Stimulated activated CD8-positive, alpha-beta memory T cell treated with anti-CD3 and anti-CD28 coated beads, Interleukin-12 subunit alpha, Interleukin-12 subunit beta, amount 100 ng/mL, for 24 hours (primary cell): ENCODE data around the gene SUCLA2.
"Not testable (repeated sequence)": the region's sequence is repeated elsewhere in the genome, so short reads cannot be mapped to it uniquely, and the experiment has no call there.

Source experiments
- DNase-seq: peaks from one replicate; pipeline ENCODE4 v3.0.0-alpha.2; 2020; ENCODE audit errors: extremely low read depth

SUCLA2 gene

GRCh38 chr13:47991859-47992258, 9.2 kb downstream of the SUCLA2 start:
- no peak for DNase-seq

- no peak for DNase-seq
These were observed 10.1 kb downstream of the SUCLA2 start for GRCh38 chr13:47990920-47991466.

- no peak for DNase-seq
These were observed 10.6 kb downstream of the SUCLA2 start for GRCh38 chr13:47990427-47990826.

- no peak for DNase-seq
These were observed 18.0 kb downstream of the SUCLA2 start for GRCh38 chr13:47983070-47983469.

GRCh38 chr13:47976325-47976724, 24.7 kb downstream of the SUCLA2 start:
- no peak for DNase-seq

- no peak for DNase-seq
These were observed 36.2 kb downstream of the SUCLA2 start for GRCh38 chr13:47964863-47965262.

- no peak for DNase-seq
These were observed 38.8 kb downstream of the SUCLA2 start for GRCh38 chr13:47962237-47962636.

- DNase-seq, result no peak
These were observed 41.4 kb downstream of the SUCLA2 start for GRCh38 chr13:47959468-47960247.

GRCh38 chr13:47957073-47957472, 44.0 kb downstream of the SUCLA2 start:
- no peak for DNase-seq

GRCh38 chr13:47955836-47956235, 45.2 kb downstream of the SUCLA2 start:
- no peak for DNase-seq

GRCh38 chr13:47949799-47950198, 51.3 kb downstream of the SUCLA2 start:
- DNase-seq, result no peak

GRCh38 chr13:47945738-47946137, 55.3 kb downstream of the SUCLA2 start:
- DNase-seq, result no peak

- DNase-seq, result not testable (repeated sequence)
These were observed 55.9 kb downstream of the SUCLA2 start for GRCh38 chr13:47945146-47945545.

GRCh38 chr13:47934371-47934770, 66.7 kb downstream of the SUCLA2 start:
- DNase-seq, result no peak

GRCh38 chr13:47932950-47933923, 67.8 kb downstream of the SUCLA2 start:
- DNase-seq, result no peak

- no peak for DNase-seq
These were observed 70.4 kb downstream of the SUCLA2 start for GRCh38 chr13:47930649-47931165.

GRCh38 chr13:47929156-47929555, 71.9 kb downstream of the SUCLA2 start:
- DNase-seq, result no peak

GRCh38 chr13:47917022-47917574, 84.0 kb downstream of the SUCLA2 start:
- DNase-seq, result no peak

- DNase-seq, result no peak
These were observed 92.7 kb downstream of the SUCLA2 start for GRCh38 chr13:47908197-47908902.

GRCh38 chr13:47904891-47905290, 96.2 kb downstream of the SUCLA2 start:
- no peak for DNase-seq

GRCh38 chr13:47904241-47904640, 96.8 kb downstream of the SUCLA2 start:
- DNase-seq, result no peak
